Vagina (tissue), 2 donors: ENCODE results near the gene DCTN1. TPM values are rescaled to one million over a fixed set of nuclear protein-coding genes. Genes with fewer than 3 reads are reported as not detected.

ENCODE experiments used
- DNase-seq, 2 donors: peaks; one replicate each; pipeline ENCODE4 v3.0.0-alpha.2; 2017; ENCODE audit errors: extremely low spot score in 2 of 2
- H3K27ac ChIP-seq: fragments of 200-600 bp; sonication (generic); one replicate; pipeline ENCODE4 v1.5.1; 2019
- H3K27me3 ChIP-seq: fragments of 200-600 bp; sonication (generic); one replicate; pipeline ENCODE4 v1.5.1; 2019
- H3K36me3 ChIP-seq, 2 donors: fragments of 200-600 bp; sonication (generic); one replicate each; pipeline ENCODE4 v1.5.1; 2017 to 2019
- H3K4me1 ChIP-seq: fragments of 200-600 bp; sonication (generic); one replicate; pipeline ENCODE4 v1.5.1; 2019
- H3K4me3 ChIP-seq, 2 donors: fragments of 200-600 bp; sonication (generic); 1 replicate in 1 of 2; 2 replicates in 1 of 2; pipeline ENCODE4 v1.5.1; 2016 to 2019
- H3K9me3 ChIP-seq: fragments of 200-600 bp; sonication (generic); one replicate; pipeline ENCODE4 v1.5.1; 2019
- POLR2A ChIP-seq, 2 donors: fragments of 450-650 bp; IDR thresholded peaks; one replicate each; pipeline ENCODE4 v1.6.1; 2017; ENCODE audit warnings: antibody characterized with exemption in 2 of 2, mild to moderate bottlenecking in 2 of 2, moderate library complexity in 2 of 2
- POLR2AphosphoS5 ChIP-seq, 2 donors: sonication (generic); formaldehyde crosslinking; IDR thresholded peaks; one replicate each; pipeline ENCODE4 v1.9.0; 2017; ENCODE audit warnings: antibody characterized with exemption in 2 of 2, mild to moderate bottlenecking in 2 of 2, low read depth in 1 of 2; ENCODE audit not compliant: insufficient read depth in 1 of 2
- intact Hi-C: fragments of 100-400 bp; cut with DNase I; formaldehyde crosslinking; loops from one replicate; pipeline ENCODE4 v1.15.1; 2023
- total RNA-seq: library from RNA; depleted of rRNA; stranded (reverse); fragments of >200 nt; gene quantifications from one replicate; pipeline ENCODE4 v1.2.3, GENCODE V29; 2016
- TF ChIP-seq, protein P1 (sequence below), 3 experiments: fragments of 450-650 bp in 2 of 3; fragments of 200-600 bp in 1 of 3; sonication (generic) in 1 of 3; IDR thresholded peaks; one replicate each; pipeline ENCODE4 v1.5.1; 2017 to 2019; ENCODE audit warnings: antibody characterized with exemption in 3 of 3, mild to moderate bottlenecking in 2 of 3, moderate library complexity in 2 of 3

DCTN1 gene
- total RNA-seq, 1 donor from 2014 or later: 95.0 TPM

DNA sequence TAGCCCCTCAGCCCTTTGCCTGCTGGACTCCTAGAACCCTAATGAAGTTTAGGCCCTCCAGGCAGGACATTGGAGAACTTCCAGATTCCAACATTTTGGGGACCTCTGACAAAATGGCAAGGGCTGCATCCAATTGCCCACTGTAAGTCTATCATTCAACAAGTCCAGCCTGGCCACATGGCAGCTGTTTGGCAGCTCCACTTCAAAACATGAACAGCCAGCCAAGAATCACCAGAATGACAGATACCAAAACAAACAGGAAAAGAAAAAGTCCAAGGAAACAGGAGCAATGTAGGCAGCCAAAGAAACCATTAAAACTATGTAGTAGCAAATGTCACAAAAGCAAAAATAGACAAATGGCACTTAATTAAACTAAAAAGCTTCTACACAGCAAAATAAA lies 62.4 kb downstream of the DCTN1 start:
- H3K4me1 ChIP-seq: no peaks in the 10 kb centered on the region
- no peaks in the 10 kb centered on the region for H3K27me3 ChIP-seq
- no peak for DNase-seq
- H3K36me3 ChIP-seq: no peaks in the 10 kb centered on the region
- TF ChIP-seq, protein P1, sequence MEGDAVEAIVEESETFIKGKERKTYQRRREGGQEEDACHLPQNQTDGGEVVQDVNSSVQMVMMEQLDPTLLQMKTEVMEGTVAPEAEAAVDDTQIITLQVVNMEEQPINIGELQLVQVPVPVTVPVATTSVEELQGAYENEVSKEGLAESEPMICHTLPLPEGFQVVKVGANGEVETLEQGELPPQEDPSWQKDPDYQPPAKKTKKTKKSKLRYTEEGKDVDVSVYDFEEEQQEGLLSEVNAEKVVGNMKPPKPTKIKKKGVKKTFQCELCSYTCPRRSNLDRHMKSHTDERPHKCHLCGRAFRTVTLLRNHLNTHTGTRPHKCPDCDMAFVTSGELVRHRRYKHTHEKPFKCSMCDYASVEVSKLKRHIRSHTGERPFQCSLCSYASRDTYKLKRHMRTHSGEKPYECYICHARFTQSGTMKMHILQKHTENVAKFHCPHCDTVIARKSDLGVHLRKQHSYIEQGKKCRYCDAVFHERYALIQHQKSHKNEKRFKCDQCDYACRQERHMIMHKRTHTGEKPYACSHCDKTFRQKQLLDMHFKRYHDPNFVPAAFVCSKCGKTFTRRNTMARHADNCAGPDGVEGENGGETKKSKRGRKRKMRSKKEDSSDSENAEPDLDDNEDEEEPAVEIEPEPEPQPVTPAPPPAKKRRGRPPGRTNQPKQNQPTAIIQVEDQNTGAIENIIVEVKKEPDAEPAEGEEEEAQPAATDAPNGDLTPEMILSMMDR (IDR thresholded peaks at IDR 0.05): no peak
- no peak for TF ChIP-seq POLR2A (IDR thresholded peaks at IDR 0.05)
- TF ChIP-seq POLR2AphosphoS5 (IDR thresholded peaks at IDR 0.05; ENCODE audit: insufficient read depth in 1 of 2, low read depth in 1 of 2): no peak
- intact Hi-C loops: no loop called here
- H3K9me3 ChIP-seq: no peaks in the 10 kb centered on the region
- no peak overlapping the region for H3K4me3 ChIP-seq
- no peak overlapping the region for H3K27ac ChIP-seq

DNA sequence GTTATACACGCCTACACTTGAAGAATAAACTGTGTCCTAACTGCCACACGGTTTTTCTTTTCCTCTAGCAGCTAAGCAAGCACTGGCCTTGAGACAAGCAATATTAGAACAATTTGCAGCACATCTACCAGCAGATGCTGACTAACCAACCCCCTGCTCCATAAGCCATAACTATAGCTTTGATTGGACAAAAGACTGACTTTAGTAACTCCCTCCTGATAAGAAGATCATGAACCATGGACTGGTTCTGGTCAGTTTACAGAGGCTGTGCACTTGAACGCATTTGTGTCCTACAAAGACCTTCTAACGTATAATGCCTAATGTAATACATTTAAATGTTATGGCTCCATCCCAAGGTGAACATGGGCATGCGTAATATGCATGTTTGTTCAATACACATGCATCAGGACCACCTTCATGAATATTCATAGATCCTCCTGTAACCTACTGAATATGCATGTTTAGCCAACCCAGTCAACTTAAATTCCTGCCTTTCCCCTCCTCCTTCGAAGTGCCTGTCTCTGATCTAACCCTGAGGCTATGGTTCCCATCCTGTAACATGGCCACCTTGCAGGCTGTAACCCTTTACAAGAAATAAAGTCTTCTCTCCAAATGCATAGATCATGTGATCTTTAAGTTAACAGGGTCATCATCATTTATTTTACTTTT lies 63.4 kb downstream of the DCTN1 start:
- TF ChIP-seq, protein P1 (IDR thresholded peaks at IDR 0.05): no peak
- TF ChIP-seq POLR2AphosphoS5 (IDR thresholded peaks at IDR 0.05; ENCODE audit: insufficient read depth in 1 of 2, low read depth in 1 of 2) (no peak), POLR2A (IDR thresholded peaks at IDR 0.05) (no peak)
- Histone ChIP-seq H3K27ac (no peak overlapping the region), H3K4me1 (no peaks in the 10 kb centered on the region), H3K27me3 (no peaks in the 10 kb centered on the region), H3K9me3 (no peaks in the 10 kb centered on the region), H3K36me3 (no peaks in the 10 kb centered on the region), H3K4me3 (no peak overlapping the region)
- intact Hi-C loops: no loop called here
- DNase-seq: no peak

DNA sequence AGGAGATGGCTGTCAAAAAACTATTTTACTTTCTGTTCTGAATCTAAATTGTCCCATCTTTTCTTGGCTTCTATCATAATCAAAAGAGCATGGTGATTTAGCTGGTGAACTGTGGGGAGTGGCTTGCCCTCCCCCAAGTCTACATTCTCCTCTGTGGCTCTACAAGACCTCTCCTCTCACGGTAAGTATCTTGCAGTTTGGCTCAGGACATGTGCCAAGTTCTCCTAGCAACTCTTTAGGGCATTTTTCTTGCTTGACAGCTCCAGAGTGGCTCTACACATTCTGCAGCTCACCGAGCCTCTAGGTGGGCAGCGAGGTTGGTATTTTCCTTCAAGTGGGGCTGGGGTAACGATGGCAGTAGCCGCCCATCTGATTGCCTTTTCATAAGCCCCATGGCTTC lies 66.0 kb downstream of the DCTN1 start:
- DNase-seq: no peak
- TF ChIP-seq POLR2AphosphoS5 (IDR thresholded peaks at IDR 0.05; ENCODE audit: insufficient read depth in 1 of 2, low read depth in 1 of 2): no peak
- no peak for TF ChIP-seq POLR2A (IDR thresholded peaks at IDR 0.05)
- TF ChIP-seq, protein P1 (IDR thresholded peaks at IDR 0.05): no peak
- Histone ChIP-seq H3K27me3 (no peaks in the 10 kb centered on the region), H3K4me1 (no peaks in the 10 kb centered on the region), H3K4me3 (no peak overlapping the region), H3K36me3 (no peaks in the 10 kb centered on the region), H3K9me3 (no peaks in the 10 kb centered on the region), H3K27ac (no peak overlapping the region)
- intact Hi-C loops: no loop called here

DNA sequence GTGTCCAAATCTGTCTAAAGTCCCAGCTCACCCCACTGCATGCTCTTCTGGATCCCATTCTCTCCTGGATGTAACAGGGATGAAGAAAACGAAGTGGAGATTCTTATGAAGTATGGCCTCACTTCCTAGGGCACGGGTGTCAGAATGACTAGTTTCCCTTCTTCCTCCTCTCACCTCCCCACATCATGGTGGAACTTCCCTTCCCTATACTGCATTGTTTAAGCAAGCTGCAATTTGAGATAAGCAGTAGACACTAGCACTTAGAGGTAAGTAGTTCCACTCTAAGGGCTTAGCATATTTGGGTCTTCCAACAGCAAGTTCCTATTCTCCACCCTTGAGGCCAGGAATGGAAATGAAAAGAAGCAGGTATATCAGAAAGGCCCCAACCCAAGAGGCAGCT lies 66.6 kb downstream of the DCTN1 start:
- Histone ChIP-seq H3K27me3 (no peaks in the 10 kb centered on the region), H3K9me3 (no peaks in the 10 kb centered on the region), H3K36me3 (no peaks in the 10 kb centered on the region), H3K27ac (no peak overlapping the region), H3K4me1 (no peaks in the 10 kb centered on the region), H3K4me3 (no peak overlapping the region)
- TF ChIP-seq POLR2AphosphoS5 (IDR thresholded peaks at IDR 0.05; ENCODE audit: insufficient read depth in 1 of 2, low read depth in 1 of 2) (no peak), POLR2A (IDR thresholded peaks at IDR 0.05) (no peak)
- TF ChIP-seq, protein P1 (IDR thresholded peaks at IDR 0.05): no peak
- no peak for DNase-seq
- intact Hi-C loops: no loop called here

DNA sequence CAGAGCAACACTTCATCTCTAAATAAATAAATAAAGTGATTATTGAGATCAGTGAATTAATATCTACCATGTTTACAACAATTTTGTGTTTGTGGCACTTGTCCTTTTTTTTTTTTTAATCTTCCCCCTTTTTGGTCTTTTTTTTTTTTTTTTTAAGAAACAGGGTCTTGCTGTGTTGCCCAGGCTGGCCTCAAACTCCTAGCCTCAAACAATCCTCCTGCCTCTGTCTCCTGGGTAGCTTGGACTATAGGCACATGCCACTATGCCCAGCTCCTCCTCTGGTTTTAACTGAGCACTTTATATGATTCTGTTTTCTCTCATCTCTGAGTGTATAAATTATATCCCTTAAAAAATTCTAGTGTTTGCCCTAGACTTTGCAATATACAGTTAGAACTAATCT lies 67.2 kb downstream of the DCTN1 start:
- Histone ChIP-seq H3K27me3 (no peaks in the 10 kb centered on the region), H3K36me3 (no peaks in the 10 kb centered on the region), H3K9me3 (no peaks in the 10 kb centered on the region), H3K4me3 (no peak overlapping the region), H3K4me1 (no peaks in the 10 kb centered on the region), H3K27ac (no peak overlapping the region)
- TF ChIP-seq, protein P1 (IDR thresholded peaks at IDR 0.05): no peak
- TF ChIP-seq POLR2A (IDR thresholded peaks at IDR 0.05): no peak
- TF ChIP-seq POLR2AphosphoS5 (IDR thresholded peaks at IDR 0.05; ENCODE audit: insufficient read depth in 1 of 2, low read depth in 1 of 2): no peak
- intact Hi-C loops: no loop called here
- no peak for DNase-seq
